Uterus (tissue), 2 donors: ENCODE data around the gene CLPTM1L.

ENCODE experiments used
- POLR2A ChIP-seq, 2 donors: fragments of 450-650 bp; IDR thresholded peaks; one replicate each; pipeline ENCODE4 v1.6.1; 2016; ENCODE audit warnings: antibody characterized with exemption in 2 of 2, mild to moderate bottlenecking in 1 of 2, moderate library complexity in 1 of 2
- TF ChIP-seq, protein P1 (sequence below), 4 experiments: fragments of 200-600 bp in 2 of 4; fragments of 450-650 bp in 2 of 4; sonication (generic) in 2 of 4; IDR thresholded peaks; one replicate each; pipeline ENCODE4 v1.5.1; 2016 to 2019; ENCODE audit warnings: antibody characterized with exemption in 4 of 4, mild to moderate bottlenecking in 2 of 4, moderate library complexity in 1 of 4

GRCh38 chr5:1315018-1315708 lies 29.7 kb downstream of the CLPTM1L start:
- no peak for TF ChIP-seq POLR2A (IDR thresholded peaks at IDR 0.05)
- TF ChIP-seq, protein P1, sequence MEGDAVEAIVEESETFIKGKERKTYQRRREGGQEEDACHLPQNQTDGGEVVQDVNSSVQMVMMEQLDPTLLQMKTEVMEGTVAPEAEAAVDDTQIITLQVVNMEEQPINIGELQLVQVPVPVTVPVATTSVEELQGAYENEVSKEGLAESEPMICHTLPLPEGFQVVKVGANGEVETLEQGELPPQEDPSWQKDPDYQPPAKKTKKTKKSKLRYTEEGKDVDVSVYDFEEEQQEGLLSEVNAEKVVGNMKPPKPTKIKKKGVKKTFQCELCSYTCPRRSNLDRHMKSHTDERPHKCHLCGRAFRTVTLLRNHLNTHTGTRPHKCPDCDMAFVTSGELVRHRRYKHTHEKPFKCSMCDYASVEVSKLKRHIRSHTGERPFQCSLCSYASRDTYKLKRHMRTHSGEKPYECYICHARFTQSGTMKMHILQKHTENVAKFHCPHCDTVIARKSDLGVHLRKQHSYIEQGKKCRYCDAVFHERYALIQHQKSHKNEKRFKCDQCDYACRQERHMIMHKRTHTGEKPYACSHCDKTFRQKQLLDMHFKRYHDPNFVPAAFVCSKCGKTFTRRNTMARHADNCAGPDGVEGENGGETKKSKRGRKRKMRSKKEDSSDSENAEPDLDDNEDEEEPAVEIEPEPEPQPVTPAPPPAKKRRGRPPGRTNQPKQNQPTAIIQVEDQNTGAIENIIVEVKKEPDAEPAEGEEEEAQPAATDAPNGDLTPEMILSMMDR (IDR thresholded peaks at IDR 0.05), result no peak
